Measurements from ENCODE around the gene NBPF3.
"Not testable (repeated sequence)": the region's sequence is repeated elsewhere in the genome, so short reads cannot be mapped to it uniquely, and the experiment has no call there.

The NBPF3 gene, protein sequence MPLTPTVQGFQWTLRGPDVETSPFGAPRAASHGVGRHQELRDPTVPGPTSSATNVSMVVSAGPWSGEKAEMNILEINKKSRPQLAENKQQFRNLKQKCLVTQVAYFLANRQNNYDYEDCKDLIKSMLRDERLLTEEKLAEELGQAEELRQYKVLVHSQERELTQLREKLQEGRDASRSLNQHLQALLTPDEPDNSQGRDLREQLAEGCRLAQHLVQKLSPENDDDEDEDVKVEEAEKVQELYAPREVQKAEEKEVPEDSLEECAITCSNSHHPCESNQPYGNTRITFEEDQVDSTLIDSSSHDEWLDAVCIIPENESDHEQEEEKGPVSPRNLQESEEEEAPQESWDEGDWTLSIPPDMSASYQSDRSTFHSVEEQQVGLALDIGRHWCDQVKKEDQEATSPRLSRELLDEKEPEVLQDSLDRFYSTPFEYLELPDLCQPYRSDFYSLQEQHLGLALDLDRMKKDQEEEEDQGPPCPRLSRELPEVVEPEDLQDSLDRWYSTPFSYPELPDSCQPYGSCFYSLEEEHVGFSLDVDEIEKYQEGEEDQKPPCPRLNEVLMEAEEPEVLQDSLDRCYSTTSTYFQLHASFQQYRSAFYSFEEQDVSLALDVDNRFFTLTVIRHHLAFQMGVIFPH

GRCh38 chr1:21439721-21440629 is at the start of gene NBPF3:
Gene NBPF3 (plus strand): TSS chr1:21440137. CDS start chr1:21445087, 4,950 bp downstream.
- DNase-seq, result peak; percentile 87 to 90

- no peak for DNase-seq
Observed at GRCh38 chr1:21391497-21391896, 48.4 kb upstream of the NBPF3 start.

GRCh38 chr1:21392587-21393263 is 47.2 kb upstream of the NBPF3 start:
- DNase-seq, result no peak

DNA sequence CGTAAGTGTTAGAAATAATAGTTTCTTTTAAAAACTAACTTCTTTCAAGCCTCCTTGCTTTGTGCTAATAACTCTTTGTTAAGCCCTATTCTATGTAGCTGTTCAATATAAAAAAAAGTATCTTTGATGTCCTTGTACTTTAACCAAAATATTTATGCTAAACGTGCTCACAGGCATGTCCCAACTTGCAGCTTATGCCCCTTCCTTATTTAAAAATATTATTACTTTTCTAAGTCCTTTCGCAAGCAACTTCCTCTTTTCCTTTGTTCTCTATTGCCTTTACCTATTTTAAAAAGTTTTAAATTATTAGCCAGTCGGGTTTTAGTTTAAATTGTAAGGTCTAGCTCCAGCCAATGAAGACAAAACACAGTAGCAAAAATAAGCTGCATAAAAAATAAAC is 43.4 kb upstream of the NBPF3 start:
- DNase-seq, result no peak

- DNase-seq, result peak; percentile 26 to 42
Observed at GRCh38 chr1:21397813-21398188, 42.1 kb upstream of the NBPF3 start.

DNA sequence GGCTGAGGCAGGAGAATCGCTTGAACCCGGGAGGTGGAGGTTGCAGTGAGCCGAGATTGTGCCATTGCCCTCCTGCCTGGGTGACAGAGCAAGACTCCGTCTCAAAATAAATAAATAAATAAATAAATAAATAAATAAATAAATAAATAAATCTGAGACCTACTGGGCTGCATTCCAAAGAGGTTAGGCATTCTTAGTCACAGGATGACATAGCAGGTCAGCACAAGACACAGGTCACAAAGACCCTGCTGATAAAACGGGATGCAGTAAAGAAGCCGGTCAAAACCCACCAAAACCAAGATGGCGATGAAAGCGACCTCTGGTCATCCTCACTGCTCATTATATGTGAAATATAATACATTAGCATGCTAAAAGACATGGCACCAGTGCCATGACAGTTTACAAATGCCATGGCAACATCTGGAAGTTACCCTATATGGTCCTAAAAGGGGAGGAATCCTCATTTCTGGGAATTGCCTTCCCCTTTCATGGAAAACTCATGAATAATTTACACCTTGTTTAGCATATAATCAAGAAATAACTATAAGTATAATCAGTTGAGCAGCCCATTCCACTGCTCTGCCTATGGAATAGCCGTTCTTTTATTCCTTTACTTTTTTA is 38.1 kb upstream of the NBPF3 start:
- not testable (repeated sequence) for DNase-seq

DNA sequence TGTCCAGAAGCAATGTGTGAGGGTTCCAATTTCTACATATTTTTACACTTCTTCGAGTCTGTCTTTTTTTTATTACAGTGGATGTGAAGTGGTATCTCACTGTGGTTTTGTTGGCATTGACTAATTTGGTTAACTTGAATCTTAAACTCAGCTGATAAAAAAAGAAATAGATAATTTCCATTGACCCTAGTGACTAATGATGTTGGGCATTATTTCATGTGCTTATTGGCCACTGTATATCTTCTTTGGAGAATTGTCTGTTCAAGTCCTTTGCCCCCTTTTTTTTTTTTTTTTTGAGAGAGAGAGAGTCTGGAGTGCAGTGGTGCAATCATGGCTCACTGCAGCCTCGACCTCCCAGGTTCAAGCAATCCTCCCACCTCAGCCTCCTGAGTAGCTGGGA is 33.3 kb upstream of the NBPF3 start:
- DNase-seq, result no peak

GRCh38 chr1:21409897-21410296 is 30.0 kb upstream of the NBPF3 start:
- DNase-seq, result not testable (repeated sequence)

DNA sequence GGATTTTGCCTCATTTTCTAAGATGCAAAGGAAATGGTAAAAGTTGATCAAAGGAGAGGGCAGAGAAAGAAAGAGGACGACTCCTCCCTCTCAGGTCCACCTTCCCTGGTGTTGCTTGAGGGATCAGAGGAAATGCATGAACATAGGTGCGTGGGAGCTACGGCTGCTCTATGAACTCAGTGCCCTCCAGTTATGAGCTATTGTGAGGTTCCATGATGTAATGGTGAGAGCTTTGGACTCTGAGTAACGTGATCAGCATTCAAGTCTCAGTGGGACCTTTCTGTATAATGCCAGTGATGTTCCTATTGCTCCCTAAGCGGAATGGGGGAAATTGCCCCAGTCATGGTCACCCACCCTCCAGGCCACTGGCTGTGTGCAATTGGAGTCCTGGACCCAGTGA is 25.9 kb upstream of the NBPF3 start:
- no peak for DNase-seq

DNA sequence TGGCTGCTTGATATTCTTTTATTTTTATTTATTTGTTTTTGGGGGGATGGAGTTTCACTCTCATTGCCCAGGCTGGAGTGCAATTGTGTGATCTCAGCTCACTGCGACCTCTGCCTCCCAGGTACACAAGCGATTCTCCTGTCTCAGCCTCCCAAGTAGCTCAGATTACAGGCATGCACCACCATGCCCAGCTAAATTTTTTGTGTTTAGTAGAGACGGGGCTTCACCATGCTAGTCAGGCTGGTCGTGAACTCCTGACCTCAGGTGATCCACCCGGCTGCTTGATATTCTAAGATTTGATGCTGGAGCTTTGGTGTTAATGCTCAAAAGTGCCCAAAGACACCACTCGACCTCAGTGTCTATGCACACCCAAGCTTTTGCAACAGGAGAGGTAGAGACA is 19.6 kb upstream of the NBPF3 start:
- not testable (repeated sequence) for DNase-seq

GRCh38 chr1:21421307-21421706 is 18.6 kb upstream of the NBPF3 start:
- DNase-seq, result not testable (repeated sequence)

DNA sequence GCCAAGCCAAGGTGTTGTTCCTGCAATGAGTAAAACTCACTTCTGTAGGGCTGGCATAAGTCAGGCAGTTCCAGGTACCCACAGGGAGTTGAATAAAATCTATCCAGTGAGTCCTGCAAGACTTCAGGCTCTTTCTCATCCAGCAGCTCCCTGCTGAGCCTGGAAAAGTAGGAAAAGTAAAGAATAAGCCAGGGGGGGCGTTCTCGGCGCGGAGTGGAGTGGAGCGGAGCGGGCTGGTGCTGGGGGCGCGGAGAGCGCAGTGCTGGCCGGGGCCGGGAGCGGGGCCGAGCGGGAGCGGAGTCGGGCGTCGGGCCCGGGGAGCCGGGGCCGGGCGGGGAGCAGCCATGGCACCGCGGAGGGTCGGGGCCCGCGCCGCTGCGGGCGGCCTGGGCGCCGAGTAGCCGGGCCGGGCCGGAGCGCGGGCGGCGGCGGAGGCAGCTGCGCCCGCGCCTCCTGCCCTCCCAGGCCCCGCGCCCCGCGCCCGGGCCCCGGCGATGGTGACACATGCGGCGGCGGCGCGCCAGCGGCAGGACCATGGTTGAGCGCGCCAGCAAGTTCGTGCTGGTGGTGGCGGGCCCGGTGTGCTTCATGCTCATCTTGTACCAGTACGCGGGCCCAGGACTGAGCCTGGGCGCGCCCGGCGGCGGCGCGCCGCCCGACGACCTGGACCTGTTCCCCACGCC is 12.0 kb upstream of the NBPF3 start:
- DNase-seq, result not testable (repeated sequence)

- DNase-seq, result not testable (repeated sequence)
Observed at GRCh38 chr1:21428481-21429073, 11.4 kb upstream of the NBPF3 start.

GRCh38 chr1:21429210-21429609 is 10.7 kb upstream of the NBPF3 start:
- not testable (repeated sequence) for DNase-seq

DNA sequence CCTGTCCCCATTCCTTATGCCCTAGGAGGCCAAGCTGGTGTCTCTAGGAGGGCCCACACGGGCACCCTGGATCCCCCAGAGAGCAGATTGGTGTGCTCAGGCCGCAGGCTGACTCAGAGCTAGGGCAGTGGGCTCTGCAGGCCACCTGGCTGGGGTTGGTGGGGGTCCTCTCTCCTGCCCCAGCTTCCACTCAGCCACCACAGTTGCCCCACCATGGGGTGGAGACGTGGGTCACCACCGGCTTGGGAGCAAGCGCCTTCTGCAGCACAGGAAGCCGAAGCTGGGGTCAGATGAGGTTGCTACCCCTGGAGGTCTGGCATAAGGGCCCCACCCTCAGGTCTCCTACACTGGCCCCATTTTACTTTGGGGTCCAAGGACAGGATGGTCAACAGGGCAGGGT is 9.1 kb upstream of the NBPF3 start:
- not testable (repeated sequence) for DNase-seq

GRCh38 chr1:21434394-21434793 is 5.5 kb upstream of the NBPF3 start:
- no peak for DNase-seq

DNA sequence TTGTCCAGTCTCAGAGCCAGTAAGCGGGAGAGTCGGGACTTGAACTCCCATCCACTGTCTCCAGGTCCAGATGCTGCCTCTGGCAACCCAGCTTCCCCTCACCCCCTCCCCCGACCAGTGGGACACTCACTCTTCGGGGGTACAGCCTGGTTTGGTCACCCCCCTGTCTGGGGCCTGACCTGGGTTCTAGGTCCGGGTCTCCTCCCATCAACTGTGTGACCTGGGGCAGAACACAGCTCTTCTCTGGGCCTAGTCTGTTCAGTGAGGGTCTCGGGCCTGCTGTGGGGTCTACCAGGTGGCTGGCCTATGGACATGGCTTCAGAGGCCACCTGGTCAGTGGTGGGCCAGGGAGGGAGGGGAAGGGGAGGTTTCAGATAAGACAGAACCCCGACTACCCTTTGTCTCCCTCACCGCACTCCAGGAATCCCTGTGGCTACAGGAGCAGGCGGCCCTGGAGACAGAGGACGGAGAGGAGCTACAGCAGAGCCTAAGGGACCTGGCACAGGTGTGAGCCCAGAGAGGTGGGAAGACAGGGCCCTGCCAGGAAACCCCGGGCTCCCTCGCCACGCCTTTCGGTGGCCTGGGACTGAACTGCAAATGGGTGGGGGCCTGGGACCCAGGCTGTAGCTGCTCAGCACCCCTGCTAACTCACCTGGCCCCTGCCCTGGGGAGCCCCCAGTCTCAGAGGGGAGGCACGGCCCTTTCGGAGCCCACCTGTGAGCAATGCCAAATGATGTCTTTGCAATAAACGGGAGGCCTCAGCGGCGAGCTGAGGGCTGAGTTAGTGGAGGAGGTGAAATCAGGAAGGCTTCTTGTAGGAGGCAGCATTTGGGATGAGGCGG is 4.1 kb upstream of the NBPF3 start:
- no peak for DNase-seq

DNA sequence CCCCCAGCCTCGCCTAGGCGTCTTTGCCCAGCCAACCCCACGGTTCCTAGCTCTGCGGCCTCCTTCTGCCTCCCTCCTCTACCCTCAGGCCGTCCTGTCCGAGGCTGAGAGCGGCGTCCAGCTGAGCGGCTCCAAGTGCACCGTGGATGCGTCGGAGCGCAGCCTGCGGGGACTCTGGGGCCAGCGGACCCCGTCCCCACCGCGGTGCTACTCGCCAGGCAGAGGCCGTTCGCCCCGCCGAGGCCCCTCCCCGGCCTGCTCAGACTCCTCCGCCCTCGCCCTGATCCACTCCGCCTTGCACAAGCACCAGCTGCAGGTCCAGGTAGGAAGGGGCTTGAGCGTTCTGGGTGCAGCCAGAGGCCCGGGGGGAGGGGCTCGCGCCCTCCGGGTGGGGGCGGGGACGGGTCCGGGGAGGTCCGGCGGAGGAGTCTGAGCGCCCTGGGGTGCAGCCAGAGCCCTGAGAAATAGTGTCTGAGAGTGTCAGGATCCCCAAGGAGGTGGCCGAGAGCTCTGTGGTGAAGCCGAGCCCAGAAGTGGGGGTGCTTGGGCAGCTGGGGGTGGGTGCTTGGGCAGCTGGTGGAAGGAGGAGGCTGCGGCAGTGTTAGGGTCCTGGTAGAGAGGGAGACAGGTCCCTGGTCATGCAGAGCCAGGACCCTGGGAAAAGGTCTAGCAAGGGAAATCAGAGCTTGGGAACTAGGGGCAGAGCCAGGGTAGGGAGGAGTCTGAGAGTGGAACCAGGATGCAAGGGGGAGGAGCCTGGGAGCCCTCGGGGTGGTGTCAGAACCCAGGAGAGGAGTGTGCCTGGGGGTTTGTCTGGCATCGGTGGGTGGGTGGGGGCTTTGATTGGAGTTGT is 3.2 kb upstream of the NBPF3 start:
- no peak for DNase-seq

GRCh38 chr1:21437341-21437640 is 2.6 kb upstream of the NBPF3 start:
- no peak for DNase-seq
